Stimulated activated CD4-positive, alpha-beta T cell treated with anti-CD3 and anti-CD28 coated beads, Interleukin-1b, Interleukin-23, amount 100 ng/mL, for 4 hours (primary cell): Measurements from ENCODE around the gene ACO2.
A peak's percentile ranks its signal among the peaks of the same experiment; 100 is the strongest.
"Not testable (repeated sequence)": the region's sequence is repeated elsewhere in the genome, so short reads cannot be mapped to it uniquely, and the experiment has no call there.

Experiments used
- DNase-seq, 2 donors: peaks; one replicate each; pipeline ENCODE4 v3.0.0-alpha.2; 2020; ENCODE audit warnings: low read depth in 2 of 2

Gene ACO2

DNA sequence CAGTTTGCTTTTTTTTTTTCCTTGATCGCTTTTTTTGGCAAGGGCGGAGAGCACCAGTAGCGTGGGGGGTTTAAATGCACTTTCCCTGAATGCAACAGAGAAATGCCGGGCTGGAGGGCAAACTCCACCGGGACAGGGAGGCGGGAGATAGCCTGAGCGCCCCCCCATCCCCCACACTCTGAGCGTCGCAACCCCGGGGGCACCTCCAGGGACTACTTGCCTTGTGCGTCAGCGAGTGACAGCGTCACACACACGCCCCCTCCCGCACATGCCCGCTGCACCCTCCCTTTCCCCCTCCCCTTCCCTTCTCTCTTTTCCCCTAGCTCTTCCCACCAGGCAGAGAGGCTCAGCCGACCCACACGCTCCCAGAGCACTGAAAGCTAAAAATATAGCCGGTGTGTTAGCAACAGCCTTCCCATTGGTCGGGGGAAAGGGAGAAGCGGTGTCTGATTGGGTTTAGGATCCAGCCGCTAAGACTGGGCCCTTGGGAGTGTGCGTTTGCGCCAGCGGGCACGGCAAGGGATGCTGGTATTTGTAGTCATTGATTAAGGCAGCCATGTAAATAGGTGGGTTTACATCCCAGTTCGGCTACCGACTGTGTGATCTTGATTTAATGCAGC lies 20.6 kb upstream of the ACO2 start:
- peak; percentile 80 to 82 for DNase-seq

DNA sequence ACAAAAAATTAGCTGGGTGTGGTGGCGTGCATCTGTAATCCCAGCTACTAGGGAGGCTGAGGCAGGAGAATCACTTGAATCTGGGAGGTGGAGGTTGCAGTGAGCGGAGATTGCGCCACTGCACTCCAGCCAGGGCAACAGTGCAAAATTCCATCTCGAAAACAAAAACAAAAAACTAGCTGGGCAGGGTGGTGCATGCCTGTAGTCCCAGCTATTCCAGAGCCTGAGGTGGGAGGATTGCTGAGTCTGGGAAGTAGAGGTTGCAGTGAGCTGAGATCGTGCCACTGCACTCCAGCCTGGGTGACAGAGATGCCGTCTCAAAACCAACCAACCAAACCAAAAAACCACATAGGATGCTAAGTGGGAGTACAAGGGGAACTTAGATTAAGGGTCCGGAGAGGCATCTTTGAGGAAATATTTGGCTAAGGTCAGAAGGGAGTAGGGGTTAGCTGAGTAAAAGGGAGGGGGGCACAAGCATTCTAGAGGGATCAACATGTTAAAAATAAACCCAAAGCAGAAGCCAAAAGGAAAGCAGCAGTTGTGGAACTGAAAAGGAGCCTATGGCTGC lies 10.7 kb upstream of the ACO2 start:
- no peak for DNase-seq

DNA sequence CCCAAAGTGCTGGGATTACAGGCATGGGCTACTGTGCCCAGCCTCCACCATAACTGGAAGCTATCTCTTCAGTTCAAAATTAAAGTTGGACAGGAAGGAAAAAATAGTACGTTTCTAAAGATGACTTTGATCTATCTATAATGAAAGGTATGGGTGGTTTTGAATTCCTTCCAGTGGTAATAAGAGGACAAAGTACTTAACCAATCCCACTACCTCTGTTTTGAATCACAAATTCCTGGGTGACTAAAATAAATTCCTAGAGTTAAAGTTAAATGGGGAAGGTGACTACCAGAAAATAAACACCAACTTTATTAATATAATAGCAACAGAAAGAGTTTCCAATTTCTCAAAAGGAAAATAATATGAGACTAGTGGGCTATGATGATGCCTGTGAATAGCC lies 9.5 kb upstream of the ACO2 start:
- no peak for DNase-seq

- DNase-seq: not testable (repeated sequence)
These were observed 8.8 kb upstream of the ACO2 start for GRCh38 chr22:41460071-41460470.

DNA sequence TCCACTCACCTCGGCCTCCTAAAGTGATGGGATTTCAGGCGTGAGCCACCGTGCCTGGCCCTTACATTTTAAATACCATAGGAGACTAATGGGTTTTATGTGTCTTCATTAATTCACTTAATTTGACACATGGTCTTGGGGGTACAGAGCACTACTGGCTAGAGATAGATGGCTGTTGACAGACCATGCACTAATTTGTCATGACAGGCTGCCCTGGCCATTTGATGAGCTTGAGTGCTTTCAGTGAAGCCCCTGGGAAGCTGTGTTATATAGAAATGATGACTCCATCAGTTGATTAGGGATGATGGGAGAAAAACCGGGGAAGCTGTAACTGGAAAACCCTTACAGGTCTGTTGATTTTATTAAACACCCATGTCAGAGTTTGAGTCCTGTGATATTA lies 7.0 kb upstream of the ACO2 start:
- no peak for DNase-seq

- DNase-seq: peak in 1 of 2 donors; percentile 37
These were observed 418 bp downstream of the ACO2 start for GRCh38 chr22:41469218-41469851.

DNA sequence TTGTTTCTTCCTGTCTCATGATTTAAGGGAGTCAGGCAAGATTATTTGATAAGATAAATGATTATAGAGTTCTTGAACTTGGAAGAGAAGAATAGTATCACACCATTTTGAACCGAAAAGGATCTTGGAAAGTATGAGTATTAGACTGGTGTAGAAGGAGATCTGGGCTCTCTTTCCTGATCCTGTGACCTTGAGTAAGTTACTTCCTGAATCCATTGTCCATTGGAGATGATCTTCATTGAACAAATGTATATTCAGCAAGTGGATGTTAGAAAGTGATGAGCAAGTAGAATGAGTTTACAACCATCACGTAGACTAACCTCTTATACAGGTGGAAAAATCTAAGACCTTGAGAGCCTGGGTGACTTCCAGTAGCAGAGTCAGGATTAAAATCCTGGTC lies 2.0 kb downstream of the ACO2 start:
- DNase-seq: no peak

GRCh38 chr22:41471568-41471967 lies 2.7 kb downstream of the ACO2 start:
- no peak for DNase-seq

DNA sequence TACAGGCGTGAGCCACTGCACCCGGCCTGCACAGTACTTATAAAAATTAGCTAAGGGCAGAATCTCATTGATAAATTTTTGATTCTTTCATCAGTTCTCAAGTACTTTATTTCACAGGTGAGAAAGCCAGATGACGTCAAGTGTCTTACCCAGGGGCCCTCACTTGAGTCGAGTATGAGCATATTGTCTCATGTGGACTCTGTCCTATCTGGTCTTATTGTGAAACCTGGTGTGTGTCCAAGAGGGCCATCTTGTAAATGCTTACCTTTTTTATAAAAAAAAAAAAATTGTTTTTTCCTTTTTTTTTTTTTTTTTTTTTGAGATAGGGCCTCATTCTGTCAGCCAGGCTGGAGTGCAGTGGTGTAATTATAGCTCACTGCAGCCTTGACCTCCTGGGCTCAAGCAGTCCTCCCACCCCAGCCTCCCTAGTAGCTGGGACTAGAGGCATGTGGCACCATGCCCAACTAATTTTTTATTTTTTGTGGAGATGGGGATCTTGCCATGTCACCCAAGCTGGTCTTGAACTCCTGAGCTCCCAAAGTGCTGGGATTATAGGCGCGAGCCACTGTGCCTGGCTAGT lies 6.0 kb downstream of the ACO2 start:
- no peak for DNase-seq

DNA sequence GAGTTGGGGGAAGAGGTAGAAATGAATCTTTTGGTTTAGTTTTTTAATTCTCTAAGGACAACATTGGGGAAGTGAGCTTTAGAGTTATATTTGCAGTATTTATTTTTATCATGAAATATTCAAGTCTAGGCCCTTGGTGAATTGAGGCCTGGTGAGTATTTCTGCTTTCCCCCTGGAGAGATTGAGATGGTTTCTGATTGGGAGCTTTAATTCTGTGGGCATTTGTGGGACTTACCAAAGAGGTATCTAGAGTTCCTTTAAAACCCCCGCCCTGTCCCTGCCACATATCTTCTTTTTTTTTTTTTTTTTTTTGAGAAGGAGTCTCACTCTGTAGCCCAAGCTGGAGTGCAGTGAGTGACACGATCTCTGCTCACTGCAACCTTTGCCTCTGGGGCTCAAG lies 9.6 kb downstream of the ACO2 start:
- no peak for DNase-seq

DNA sequence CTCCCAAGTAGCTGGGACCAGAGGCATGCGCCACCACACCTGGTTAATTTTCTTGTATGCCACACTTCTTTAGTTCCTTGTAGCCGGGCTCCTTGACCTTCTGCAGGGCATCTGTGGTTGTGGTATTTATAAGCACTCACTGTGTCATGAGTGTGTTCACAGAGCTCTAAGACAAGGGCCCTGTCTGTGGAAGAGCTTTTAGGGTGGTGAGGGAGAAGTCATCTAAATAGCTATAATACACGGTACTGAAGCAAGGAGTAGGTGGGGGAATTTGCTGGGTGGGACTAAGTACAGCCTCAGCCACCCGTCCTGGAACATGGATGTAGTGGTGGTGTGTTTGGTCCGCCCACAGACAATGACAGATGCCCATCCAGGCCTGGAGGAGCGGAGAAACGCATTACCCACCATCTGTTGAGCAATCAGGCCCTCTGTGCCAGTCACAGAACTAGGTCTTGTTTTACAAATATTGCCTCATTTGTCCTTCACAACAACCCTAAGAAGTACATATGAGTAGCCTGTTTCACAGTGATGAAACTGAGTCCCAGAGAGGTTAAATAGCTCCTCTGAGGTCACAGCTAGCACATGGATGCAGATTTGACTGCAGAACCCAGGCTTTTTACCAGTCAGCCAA lies 10.1 kb downstream of the ACO2 start:
- no peak for DNase-seq

DNA sequence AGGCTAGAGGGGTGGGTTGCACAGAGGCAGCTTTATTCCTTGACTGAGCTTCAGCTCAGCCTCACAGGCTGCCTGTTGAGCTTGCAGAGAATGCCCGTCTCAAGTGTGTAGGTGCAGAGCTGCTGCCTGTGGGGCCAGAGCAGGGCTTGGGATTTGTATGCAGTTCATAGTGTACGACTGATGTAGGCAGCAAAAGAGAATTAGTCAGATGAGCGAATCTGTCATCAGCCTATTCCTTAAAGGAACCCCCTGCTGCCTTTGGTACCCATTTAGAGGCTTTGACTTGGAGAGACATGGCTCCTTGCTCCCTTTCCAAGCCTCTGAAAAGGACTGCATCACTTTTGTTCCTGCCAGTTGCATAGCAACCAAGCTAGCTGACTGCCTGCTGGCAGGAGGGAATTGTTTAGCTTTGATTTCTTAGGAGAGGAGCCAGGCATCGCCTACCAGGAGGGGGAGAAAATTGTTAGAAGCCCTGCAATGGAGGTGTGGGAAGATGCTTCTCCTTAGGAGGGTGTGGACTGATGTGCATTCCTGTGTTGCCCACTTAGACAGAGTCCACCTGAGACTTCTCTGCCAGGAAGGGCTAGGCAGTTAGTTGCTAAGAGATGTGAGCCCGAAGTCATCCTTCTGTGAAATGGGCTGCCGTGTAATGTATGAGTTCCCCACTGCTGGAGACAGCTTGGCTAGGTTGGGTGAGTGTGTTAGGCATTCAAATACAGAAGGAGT lies 10.9 kb downstream of the ACO2 start:
- no peak for DNase-seq

DNA sequence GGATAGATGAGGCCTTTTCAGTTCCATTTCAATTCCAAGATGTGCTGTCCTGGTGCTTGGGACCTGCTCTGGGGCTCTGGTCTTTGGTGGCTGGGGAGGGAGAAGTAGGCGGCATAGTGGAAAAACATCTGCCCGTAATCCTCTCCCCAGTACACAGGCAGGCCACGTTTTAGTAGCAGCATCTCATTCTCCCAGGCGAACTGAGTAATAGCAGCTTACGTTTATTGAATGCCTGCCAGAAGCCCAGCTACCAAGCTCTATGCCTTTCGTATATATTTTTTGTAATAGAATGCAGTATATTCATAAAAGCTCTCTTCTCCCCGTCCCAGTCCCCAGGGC lies 11.4 kb downstream of the ACO2 start:
- no peak for DNase-seq

GRCh38 chr22:41481131-41481830 lies 12.4 kb downstream of the ACO2 start:
- DNase-seq: no peak

DNA sequence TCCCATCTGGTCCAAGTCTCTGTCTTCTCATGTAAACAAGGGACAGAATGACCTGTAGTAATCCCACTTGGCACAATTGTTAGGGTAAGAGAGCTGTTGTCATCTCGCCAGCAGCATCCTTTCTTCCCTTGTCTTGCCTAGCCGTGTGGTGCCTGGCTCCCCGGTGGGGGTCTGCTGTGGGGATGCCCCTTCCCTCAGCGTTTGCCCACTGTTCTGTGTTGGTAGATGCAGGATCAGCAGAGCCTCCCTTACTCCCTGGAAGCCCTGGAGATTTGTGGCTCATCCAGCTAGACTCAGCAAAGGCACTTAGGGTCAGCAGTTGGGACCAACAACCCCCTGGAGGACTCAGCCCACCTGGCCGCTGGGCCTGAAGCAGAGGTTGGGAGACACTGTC lies 13.0 kb downstream of the ACO2 start:
- DNase-seq: no peak

GRCh38 chr22:41482319-41482935 lies 13.5 kb downstream of the ACO2 start:
- DNase-seq: no peak

DNA sequence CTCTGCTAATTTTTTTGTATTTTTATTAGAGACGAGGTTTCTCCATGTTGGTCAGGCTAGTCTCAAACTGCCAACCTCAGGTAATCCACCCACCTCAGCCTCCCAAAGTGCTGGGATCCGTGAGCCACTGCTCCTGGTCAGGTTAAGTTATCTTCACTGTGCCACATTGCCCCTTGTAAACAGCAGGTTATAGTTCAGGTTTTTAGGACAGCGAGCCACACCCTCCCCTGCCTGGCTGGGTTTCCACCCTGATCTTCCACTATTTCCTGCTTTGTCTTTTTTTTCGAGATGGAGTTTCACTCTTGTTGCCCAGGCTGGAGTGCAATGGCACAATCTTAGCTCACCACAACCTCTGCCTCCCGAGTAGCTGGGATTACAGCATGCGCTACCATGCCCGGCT lies 16.1 kb downstream of the ACO2 start:
- no peak for DNase-seq

DNA sequence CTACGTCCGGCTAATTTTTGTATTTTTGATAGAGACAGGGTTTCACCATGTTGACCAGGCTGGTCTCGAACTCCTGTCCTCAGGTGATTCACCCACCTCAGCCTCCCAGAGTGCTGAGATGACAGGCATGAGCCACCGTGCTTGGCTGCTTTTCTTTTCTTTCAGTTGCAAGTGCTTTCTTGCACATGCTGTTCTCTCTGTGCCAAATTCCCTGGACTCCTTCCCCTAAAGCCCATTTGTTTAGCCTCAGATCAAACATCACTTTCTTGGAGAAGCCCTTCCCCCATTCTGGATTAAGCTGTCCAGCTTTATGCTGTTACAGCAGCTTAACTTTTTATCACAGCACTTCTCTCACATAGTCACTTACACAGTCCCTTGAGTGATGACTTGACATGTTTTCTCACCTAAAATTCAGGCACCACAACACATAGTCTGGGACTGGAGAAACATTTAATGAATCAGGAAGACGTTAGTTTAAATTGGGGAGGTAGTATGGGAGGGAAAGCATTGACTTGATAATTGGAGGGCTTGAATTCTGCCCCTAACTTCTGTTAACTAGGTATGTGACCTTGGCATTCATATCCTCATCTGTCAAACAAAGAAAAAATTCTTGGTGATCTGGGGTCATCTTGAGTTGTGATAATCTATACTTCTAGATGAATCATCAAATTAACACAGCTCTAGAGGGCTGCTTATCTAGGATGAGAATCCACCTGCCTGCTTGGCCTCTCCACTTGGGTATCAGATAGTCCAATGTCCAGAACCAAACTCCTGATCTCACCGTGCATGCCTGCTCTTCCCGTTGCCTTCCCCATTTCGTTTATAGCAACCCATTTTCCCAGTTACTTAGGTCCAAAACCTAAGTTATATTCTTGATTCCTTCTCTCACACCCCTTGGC lies 18.4 kb downstream of the ACO2 start:
- DNase-seq: no peak

DNA sequence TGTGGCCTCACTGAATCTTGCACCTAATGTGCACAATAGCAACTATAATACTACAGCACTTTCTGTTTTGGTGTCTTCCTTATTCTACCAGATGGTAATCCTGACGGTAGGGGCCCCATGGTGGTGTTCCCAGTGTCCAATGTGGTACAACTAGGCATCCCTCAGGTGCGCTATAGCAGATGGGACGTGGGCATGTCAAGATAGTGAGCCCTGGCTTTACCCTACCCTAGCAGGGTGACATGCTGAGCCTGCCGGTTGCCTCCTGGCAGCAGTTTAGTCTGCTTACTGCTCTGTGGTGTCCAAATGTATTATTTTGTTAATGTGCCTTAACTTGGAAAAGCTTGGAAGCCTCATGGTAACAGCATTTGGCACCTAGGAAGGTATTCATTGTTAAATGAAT lies 19.2 kb downstream of the ACO2 start:
- no peak for DNase-seq
